C4-2B (cell line): ENCODE data around the gene FAM13C.

Source experiments
- CTCF ChIP-seq: fragments of 450-650 bp; conservative IDR thresholded peaks from 2 replicates; pipeline ENCODE4 v1.5.1; 2017; ENCODE audit warnings: mild to moderate bottlenecking
- ZFX ChIP-seq: fragments of 450-650 bp; IDR thresholded peaks from 2 replicates; pipeline ENCODE4 v1.6.1; 2017

GRCh38 chr10:59362144-59362958 is at the start of gene FAM13C:
- TF ChIP-seq CTCF = no peak
- no peak for TF ChIP-seq ZFX
